Stimulated activated CD8-positive, alpha-beta memory T cell treated with anti-CD3 and anti-CD28 coated beads, Interleukin-7, amount 100 ng/mL, for 4 hours (primary cell): ENCODE results near the gene CNIH3.

Experiments used
- DNase-seq, 2 donors: peaks; one replicate each; pipeline ENCODE4 v3.0.0-alpha.2; 2020; ENCODE audit warnings: low read depth in 2 of 2

The CNIH3 gene

GRCh38 chr1:224744521-224744920 is 128.4 kb downstream of the CNIH3 start:
- DNase-seq, result no peak

- no peak for DNase-seq
Measured at GRCh38 chr1:224745394-224745793, 129.3 kb downstream of the CNIH3 start.

- no peak for DNase-seq
Measured at GRCh38 chr1:224745924-224746323, 129.8 kb downstream of the CNIH3 start.

GRCh38 chr1:224747578-224747977 is 131.5 kb downstream of the CNIH3 start:
- DNase-seq, result no peak

- no peak for DNase-seq
Measured at GRCh38 chr1:224749916-224750315, 133.8 kb downstream of the CNIH3 start.

- no peak for DNase-seq
Measured at GRCh38 chr1:224751624-224752311, 135.7 kb downstream of the CNIH3 start.

GRCh38 chr1:224753491-224753890 is 137.4 kb downstream of the CNIH3 start:
- no peak for DNase-seq

- no peak for DNase-seq
Measured at GRCh38 chr1:224755586-224755985, 139.5 kb downstream of the CNIH3 start.

- no peak for DNase-seq
Measured at GRCh38 chr1:224757508-224757907, 141.4 kb downstream of the CNIH3 start.

- DNase-seq, result no peak
Measured at GRCh38 chr1:224759135-224759534, 143.0 kb downstream of the CNIH3 start.

GRCh38 chr1:224759681-224760091 is 143.6 kb downstream of the CNIH3 start:
- no peak for DNase-seq

GRCh38 chr1:224760163-224760562 is 144.0 kb downstream of the CNIH3 start:
- no peak for DNase-seq

GRCh38 chr1:224761245-224761644 is 145.1 kb downstream of the CNIH3 start:
- DNase-seq, result no peak

GRCh38 chr1:224762046-224762445 is 145.9 kb downstream of the CNIH3 start:
- no peak for DNase-seq

- no peak for DNase-seq
Measured at GRCh38 chr1:224762701-224763100, 146.6 kb downstream of the CNIH3 start.

- no peak for DNase-seq
Measured at GRCh38 chr1:224763126-224763775, 147.1 kb downstream of the CNIH3 start.

- no peak for DNase-seq
Measured at GRCh38 chr1:224766266-224766665, 150.1 kb downstream of the CNIH3 start.

- no peak for DNase-seq
Measured at GRCh38 chr1:224767031-224767430, 150.9 kb downstream of the CNIH3 start.

GRCh38 chr1:224767676-224768075 is 151.6 kb downstream of the CNIH3 start:
- no peak for DNase-seq

GRCh38 chr1:224768971-224769370 is 152.9 kb downstream of the CNIH3 start:
- DNase-seq, result no peak

GRCh38 chr1:224769452-224770335 is 153.6 kb downstream of the CNIH3 start:
- no peak for DNase-seq

- DNase-seq, result no peak
Measured at GRCh38 chr1:224770336-224770693, 154.2 kb downstream of the CNIH3 start.

- no peak for DNase-seq
Measured at GRCh38 chr1:224773646-224774045, 157.5 kb downstream of the CNIH3 start.
